ENCODE results near the gene PUS10.
"Not testable (repeated sequence)": the region's sequence is repeated elsewhere in the genome, so short reads cannot be mapped to it uniquely, and the experiment has no call there.

The PUS10 gene

DNA sequence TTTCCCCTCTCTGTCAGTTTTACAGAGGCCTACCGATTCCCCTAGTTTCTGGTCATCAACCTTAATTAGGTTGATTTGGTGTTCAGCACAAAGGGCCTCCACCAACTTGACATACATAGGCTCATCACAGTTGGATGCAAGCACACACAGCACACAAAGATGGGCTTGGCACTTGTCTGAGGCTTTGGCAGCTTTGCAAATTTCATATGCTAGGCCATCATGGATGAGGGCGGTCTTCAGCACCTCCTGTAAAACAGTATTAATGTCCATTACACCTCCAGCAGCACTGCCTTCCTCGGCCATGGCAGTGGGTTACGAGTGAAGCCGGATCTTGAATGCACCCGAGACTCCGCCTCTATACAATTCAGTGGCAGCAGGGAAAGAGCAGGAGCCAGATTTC is 79.8 kb downstream of the PUS10 start:
- TF ChIP-seq, protein P1, sequence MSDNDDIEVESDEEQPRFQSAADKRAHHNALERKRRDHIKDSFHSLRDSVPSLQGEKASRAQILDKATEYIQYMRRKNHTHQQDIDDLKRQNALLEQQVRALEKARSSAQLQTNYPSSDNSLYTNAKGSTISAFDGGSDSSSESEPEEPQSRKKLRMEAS (IDR thresholded peaks at IDR 0.05; ENCODE audit: low read depth, low read length): no peak
- no peak for DNase-seq (ENCODE audit: low read depth)
- H3K4me3 ChIP-seq (ENCODE audit: low read depth, low read length): no peak overlapping the region

DNA sequence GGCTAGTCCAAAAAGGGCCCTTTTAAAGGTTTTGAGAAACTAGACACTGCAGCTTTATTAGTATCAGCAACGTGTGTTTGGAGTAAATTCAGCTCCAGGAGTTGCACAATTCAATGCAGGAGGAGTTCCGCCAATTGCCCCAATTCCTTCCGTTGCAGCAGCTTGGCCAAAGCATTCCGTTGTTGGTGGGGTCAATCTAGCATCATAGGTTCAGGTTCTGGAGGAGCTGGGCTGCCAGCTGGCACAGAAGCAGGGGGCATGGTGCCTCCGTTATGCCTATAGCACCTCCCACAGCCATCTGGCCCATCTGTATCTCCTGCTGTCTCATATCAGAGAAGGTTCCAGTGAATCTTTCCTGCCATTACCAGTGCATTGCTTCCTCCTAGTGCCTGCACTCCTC is 81.3 kb downstream of the PUS10 start:
- no peak for DNase-seq (ENCODE audit: low read depth)
- no peak overlapping the region for H3K4me3 ChIP-seq (ENCODE audit: low read depth, low read length)
- TF ChIP-seq POLR2A (IDR thresholded peaks at IDR 0.05; ENCODE audit: extremely low read depth, insufficient read length): no peak
- TF ChIP-seq, protein P2, sequence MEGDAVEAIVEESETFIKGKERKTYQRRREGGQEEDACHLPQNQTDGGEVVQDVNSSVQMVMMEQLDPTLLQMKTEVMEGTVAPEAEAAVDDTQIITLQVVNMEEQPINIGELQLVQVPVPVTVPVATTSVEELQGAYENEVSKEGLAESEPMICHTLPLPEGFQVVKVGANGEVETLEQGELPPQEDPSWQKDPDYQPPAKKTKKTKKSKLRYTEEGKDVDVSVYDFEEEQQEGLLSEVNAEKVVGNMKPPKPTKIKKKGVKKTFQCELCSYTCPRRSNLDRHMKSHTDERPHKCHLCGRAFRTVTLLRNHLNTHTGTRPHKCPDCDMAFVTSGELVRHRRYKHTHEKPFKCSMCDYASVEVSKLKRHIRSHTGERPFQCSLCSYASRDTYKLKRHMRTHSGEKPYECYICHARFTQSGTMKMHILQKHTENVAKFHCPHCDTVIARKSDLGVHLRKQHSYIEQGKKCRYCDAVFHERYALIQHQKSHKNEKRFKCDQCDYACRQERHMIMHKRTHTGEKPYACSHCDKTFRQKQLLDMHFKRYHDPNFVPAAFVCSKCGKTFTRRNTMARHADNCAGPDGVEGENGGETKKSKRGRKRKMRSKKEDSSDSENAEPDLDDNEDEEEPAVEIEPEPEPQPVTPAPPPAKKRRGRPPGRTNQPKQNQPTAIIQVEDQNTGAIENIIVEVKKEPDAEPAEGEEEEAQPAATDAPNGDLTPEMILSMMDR (IDR thresholded peaks at IDR 0.05; ENCODE audit: low read depth, low read length): no peak
- TF ChIP-seq, protein P1 (IDR thresholded peaks at IDR 0.05; ENCODE audit: low read depth, low read length): no peak

DNA sequence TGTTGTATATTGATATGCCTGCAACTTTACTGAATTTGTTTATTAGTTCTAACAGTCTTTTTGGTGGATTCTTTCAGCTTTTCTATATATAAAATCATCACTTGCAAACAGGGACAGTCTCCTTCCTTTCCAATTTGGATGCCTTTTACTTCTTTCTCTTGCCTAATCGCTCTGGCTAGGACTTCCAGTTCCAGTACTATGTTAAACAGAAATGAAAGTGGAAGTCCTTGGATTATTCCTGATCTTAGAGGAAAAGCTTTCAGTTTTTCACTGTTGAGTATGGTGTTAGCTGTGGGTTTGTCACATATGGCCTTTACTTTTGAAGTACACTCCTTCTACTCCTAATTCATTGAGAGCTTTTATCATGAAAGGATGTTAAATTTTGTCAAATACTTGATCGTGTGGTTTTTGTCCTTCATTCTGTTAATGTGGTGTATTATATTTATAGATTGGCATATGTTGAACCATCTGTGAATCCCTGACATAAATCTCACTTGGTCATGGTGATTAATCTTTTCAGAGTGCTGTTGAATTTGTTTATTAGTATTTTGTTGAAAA is 83.8 kb downstream of the PUS10 start:
- TF ChIP-seq, protein P2 (IDR thresholded peaks at IDR 0.05; ENCODE audit: low read depth, low read length): no peak
- TF ChIP-seq, protein P1 (IDR thresholded peaks at IDR 0.05; ENCODE audit: low read depth, low read length): no peak
- TF ChIP-seq MYC (IDR thresholded peaks at IDR 0.05; ENCODE audit: low read depth, low read length): no peak
- no peak for DNase-seq (ENCODE audit: low read depth)
- H3K4me3 ChIP-seq (ENCODE audit: low read depth, low read length): no peak overlapping the region

DNA sequence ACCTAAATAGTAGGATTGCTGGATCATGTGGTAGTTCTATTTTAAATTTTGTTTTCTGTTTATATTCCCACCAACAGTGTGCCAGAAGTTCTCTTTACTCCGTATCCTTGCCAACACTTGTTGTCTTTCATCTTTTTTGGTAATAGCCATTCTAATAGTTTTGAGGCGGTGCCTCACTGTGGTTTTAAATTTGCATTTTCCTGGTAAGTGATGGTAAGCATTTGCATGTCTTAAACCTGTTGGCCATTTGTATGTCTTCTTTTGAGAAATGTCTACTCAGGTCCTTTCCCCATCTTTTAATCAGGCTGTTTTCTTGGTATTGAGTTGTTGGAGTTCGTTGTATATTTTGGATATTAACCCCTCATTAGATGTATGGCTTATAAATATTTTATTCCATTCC is 85.1 kb downstream of the PUS10 start:
- DNase-seq (ENCODE audit: low read depth): no peak
- H3K4me3 ChIP-seq (ENCODE audit: low read depth, low read length): no peak overlapping the region
- no peak for TF ChIP-seq MYC (IDR thresholded peaks at IDR 0.05; ENCODE audit: low read depth, low read length)
- TF ChIP-seq POLR2A (IDR thresholded peaks at IDR 0.05; ENCODE audit: extremely low read depth, insufficient read length): no peak
- TF ChIP-seq, protein P2 (IDR thresholded peaks at IDR 0.05; ENCODE audit: low read depth, low read length): no peak
- TF ChIP-seq, protein P1 (IDR thresholded peaks at IDR 0.05; ENCODE audit: low read depth, low read length): no peak

DNA sequence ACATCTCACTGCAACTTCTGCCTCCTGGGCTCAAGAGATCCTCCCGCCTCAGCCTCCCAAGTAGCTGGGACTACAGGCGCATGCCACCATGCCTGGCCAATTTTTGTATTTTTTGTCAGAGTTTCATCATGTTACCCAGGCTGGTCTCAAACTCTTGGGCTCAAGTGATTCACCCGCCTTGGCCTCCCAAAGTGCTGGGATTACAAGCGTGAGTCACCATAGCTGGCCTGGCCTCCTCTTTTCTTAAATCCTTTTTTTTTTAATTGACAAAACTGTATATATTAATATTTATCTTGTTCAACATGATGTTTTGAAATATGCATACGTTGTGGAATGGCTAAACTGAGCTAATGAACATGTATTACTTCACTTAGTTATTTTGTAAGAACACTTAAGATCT is 86.0 kb downstream of the PUS10 start:
- H3K4me3 ChIP-seq (ENCODE audit: low read depth, low read length); DNase-seq (ENCODE audit: low read depth): not testable (repeated sequence)

DNA sequence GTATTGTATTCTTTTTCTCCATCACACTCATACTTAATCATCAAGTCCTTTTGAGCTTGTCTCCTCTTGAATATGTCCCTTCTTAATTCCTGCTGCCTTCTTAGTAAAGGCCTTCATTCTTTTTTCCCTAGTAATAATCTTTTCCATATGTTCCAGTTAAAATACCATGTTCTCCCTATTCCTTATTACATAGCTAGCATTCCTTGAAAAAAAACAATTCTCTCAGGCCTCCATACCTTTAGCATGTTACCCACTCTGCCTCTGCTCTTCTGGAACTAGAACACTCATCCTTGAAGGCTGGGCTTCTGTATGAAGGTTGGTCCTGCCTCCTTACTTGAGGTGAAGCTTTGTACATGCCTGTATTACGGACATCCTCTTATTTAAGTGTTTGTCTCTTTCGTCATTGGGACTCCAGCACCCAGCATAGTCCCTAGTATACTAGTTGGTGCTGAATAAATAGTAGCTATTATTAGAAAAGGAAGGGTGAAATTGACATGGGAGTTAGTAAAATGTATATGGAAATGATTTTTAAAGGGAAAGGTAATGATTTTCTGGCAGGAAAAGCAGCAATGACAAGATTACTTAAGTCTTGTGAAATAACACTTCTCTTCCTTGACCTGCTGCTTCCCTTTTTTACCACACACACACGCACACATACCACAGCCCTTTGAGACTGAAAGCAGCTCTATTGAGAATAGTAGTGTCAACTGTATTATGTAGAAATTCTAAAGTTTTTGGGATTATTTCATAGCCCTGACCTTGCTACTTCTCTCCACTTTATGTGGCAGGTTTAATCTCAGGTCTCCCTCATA is 91.1 kb downstream of the PUS10 start:
- TF ChIP-seq POLR2A (IDR thresholded peaks at IDR 0.05; ENCODE audit: extremely low read depth, insufficient read length) (no peak), MYC (IDR thresholded peaks at IDR 0.05; ENCODE audit: low read depth, low read length) (peak; percentile 60)
- TF ChIP-seq, protein P1 (IDR thresholded peaks at IDR 0.05; ENCODE audit: low read depth, low read length): peak; percentile 54; the same call in 1 of the 2 replicates
- TF ChIP-seq, protein P2 (IDR thresholded peaks at IDR 0.05; ENCODE audit: low read depth, low read length): no peak
- no peak overlapping the region for H3K4me3 ChIP-seq (ENCODE audit: low read depth, low read length)
- DNase-seq (ENCODE audit: low read depth): peak; percentile 87

Data from NB4 (cell line).